ENCODE data around the gene PATL2.

PATL2 gene

GRCh38 chr15:44676676-44677075 is 34.4 kb downstream of the PATL2 start:
- H3K27me3 ChIP-seq (replicated peaks) = peaks cover 3% of the 10 kb centered on the region
- H3K36me3 ChIP-seq (replicated peaks) = no peaks in the 10 kb centered on the region
- in situ Hi-C loops (cut with HindIII; ENCODE audit: low pct_ligation_motif_present, low sequenced_read_pairs) = no loop called here
- H3K4me3 ChIP-seq (ENCODE audit: low read depth, low read length) = no peak overlapping the region
- TF ChIP-seq, protein P1, sequence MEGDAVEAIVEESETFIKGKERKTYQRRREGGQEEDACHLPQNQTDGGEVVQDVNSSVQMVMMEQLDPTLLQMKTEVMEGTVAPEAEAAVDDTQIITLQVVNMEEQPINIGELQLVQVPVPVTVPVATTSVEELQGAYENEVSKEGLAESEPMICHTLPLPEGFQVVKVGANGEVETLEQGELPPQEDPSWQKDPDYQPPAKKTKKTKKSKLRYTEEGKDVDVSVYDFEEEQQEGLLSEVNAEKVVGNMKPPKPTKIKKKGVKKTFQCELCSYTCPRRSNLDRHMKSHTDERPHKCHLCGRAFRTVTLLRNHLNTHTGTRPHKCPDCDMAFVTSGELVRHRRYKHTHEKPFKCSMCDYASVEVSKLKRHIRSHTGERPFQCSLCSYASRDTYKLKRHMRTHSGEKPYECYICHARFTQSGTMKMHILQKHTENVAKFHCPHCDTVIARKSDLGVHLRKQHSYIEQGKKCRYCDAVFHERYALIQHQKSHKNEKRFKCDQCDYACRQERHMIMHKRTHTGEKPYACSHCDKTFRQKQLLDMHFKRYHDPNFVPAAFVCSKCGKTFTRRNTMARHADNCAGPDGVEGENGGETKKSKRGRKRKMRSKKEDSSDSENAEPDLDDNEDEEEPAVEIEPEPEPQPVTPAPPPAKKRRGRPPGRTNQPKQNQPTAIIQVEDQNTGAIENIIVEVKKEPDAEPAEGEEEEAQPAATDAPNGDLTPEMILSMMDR (IDR thresholded peaks at IDR 0.05; ENCODE audit: low read depth, low read length, missing control alignments) = no peak
- no peak for DNase-seq
- no peak overlapping the region for H3K27ac ChIP-seq

- in situ Hi-C loops (cut with HindIII; ENCODE audit: low pct_ligation_motif_present, low sequenced_read_pairs) = no loop called here
These were observed 35.2 kb downstream of the PATL2 start for GRCh38 chr15:44675911-44676310.

GRCh38 chr15:44673639-44674038 is 37.5 kb downstream of the PATL2 start:
- Histone ChIP-seq H3K27ac (no peak overlapping the region), H3K27me3 (replicated peaks) (peaks cover 3% of the 10 kb centered on the region), H3K36me3 (replicated peaks) (no peaks in the 10 kb centered on the region), H3K4me3 (ENCODE audit: low read depth, low read length) (no peak overlapping the region)
- in situ Hi-C loops (cut with HindIII; ENCODE audit: low pct_ligation_motif_present, low sequenced_read_pairs) = no loop called here
- TF ChIP-seq, protein P1 (IDR thresholded peaks at IDR 0.05; ENCODE audit: low read depth, low read length, missing control alignments) = no peak
- DNase-seq = no peak

More at GRCh38 chr15:44675911-44676310, 35.2 kb downstream of the PATL2 start:
- no peak overlapping the region for H3K27ac ChIP-seq
- TF ChIP-seq, protein P1 (IDR thresholded peaks at IDR 0.05; ENCODE audit: low read depth, low read length, missing control alignments) = no peak
- H3K27me3 ChIP-seq (replicated peaks) = peaks cover 3% of the 10 kb centered on the region
- no peak overlapping the region for H3K4me3 ChIP-seq (ENCODE audit: low read depth, low read length)
- no peak for DNase-seq
- no peaks in the 10 kb centered on the region for H3K36me3 ChIP-seq (replicated peaks)

DNA sequence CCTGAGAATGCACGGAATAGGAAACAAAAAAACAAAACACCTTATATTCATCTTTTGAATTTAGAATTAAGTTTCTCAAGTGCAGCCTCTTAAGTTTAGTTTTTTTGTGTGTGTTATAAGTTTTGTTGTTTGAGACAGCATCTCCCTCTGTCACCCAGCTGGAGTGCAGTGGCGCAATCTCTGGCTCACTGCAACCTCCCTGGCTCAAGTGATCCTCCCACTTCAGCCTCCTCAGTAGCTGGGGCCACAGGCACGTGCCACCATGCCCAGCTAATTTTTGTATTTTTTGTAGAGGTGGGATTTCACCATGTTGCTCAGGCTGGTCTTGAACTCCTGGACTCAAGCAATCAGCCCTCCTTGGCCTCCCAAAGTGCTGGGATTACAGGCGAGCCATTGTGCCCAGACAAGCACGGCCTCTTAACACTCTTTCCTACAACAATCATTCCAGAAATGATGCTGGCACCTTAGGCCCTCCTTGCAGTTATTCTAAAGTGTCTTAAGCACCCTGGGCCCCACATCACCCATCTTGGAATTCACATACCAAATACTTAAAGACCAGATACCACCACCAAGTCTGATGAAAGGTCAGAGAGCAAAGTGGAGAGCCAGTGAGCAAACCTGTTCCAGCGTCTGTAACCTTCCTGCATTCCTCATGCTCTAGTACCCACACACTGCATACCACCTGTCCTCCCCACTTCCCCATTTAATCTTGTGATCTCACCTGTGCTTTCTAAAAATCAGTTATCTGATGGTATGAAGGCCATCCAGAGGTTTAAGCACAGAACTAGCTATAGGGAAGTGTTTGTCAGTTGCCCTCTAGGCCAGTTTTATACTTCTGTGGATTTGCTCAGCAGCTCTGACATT is 40.8 kb downstream of the PATL2 start:
- DNase-seq = no peak
- H3K4me3 ChIP-seq (ENCODE audit: low read depth, low read length) = no peak overlapping the region
- H3K36me3 ChIP-seq (replicated peaks) = no peaks in the 10 kb centered on the region
- in situ Hi-C loops (cut with HindIII; ENCODE audit: low pct_ligation_motif_present, low sequenced_read_pairs) = no loop called here
- no peak overlapping the region for H3K27ac ChIP-seq
- TF ChIP-seq, protein P1 (IDR thresholded peaks at IDR 0.05; ENCODE audit: low read depth, low read length, missing control alignments) = no peak
- H3K27me3 ChIP-seq (replicated peaks) = no peaks in the 10 kb centered on the region

- Histone ChIP-seq H3K27me3 (replicated peaks) (no peaks in the 10 kb centered on the region), H3K36me3 (replicated peaks) (no peaks in the 10 kb centered on the region), H3K4me3 (ENCODE audit: low read depth, low read length) (no peak overlapping the region), H3K27ac (no peak overlapping the region)
- in situ Hi-C loops (cut with HindIII; ENCODE audit: low pct_ligation_motif_present, low sequenced_read_pairs) = no loop called here
- TF ChIP-seq, protein P1 (IDR thresholded peaks at IDR 0.05; ENCODE audit: low read depth, low read length, missing control alignments) = no peak
- no peak for DNase-seq
These were observed 42.2 kb downstream of the PATL2 start for GRCh38 chr15:44668921-44669320.

DNA sequence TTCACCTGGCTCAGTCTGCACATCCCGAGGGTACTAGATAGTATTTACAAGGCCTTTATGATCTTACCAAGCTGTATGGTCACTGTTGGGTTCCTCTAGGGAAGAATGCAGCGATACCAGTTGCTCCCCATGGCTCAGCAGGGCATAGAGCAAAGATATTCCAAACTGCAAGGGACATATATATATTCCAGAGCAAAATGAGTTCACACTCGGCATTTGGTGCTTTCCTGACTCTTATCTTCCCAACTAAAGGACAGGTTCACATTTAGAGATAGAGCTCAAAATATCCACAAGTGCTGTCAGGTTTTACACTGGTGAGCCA is 44.1 kb downstream of the PATL2 start:
- no peak for DNase-seq
- H3K4me3 ChIP-seq (ENCODE audit: low read depth, low read length) = no peak overlapping the region
- H3K27ac ChIP-seq = no peak overlapping the region
- no peaks in the 10 kb centered on the region for H3K27me3 ChIP-seq (replicated peaks)
- TF ChIP-seq, protein P1 (IDR thresholded peaks at IDR 0.05; ENCODE audit: low read depth, low read length, missing control alignments) = no peak
- H3K36me3 ChIP-seq (replicated peaks) = no peaks in the 10 kb centered on the region
- in situ Hi-C loops (cut with HindIII; ENCODE audit: low pct_ligation_motif_present, low sequenced_read_pairs) = no loop called here
